ENCODE results near the gene BCL6. TPM values are rescaled to one million over a fixed set of nuclear protein-coding genes. Genes with fewer than 3 reads are reported as not detected.

The BCL6 gene
- total and polyA plus RNA-seq, 2 of the 8 experiments (the other 6 are each of a cell fraction or from before 2014, with no cell fraction given), result 5.7 to 10.4 TPM

- TF ChIP-seq NANOG (IDR thresholded peaks at IDR 0.05; ENCODE audit: insufficient read depth, low read depth, low read length, poor library complexity, severe bottlenecking), result no peak
These were observed 33.5 kb upstream of the BCL6 start (continued) for GRCh38 chr3:187778726-187779125.
